Right atrium auricular region (tissue), 2 donors: ENCODE data around the gene RAB40AL. TPM values are rescaled to one million over a fixed set of nuclear protein-coding genes. Genes with fewer than 3 reads are reported as not detected.

Source experiments
- DNase-seq: peaks from one replicate; pipeline ENCODE4 v3.0.0-alpha.2; 2019; ENCODE audit warnings: low spot score
- H3K27ac ChIP-seq, 2 donors: fragments of 200-600 bp; sonication (generic); 1 replicate in 1 of 2; 2 replicates in 1 of 2; pipeline ENCODE4 v1.5.1; 2016 to 2019
- H3K27me3 ChIP-seq, 2 donors: fragments of 200-600 bp; sonication (generic); one replicate each; pipeline versions ENCODE4 v1.5.1 to v1.6.0; 2017 to 2019
- H3K36me3 ChIP-seq: fragments of 200-600 bp; sonication (generic); one replicate; pipeline ENCODE4 v1.5.1; 2016
- H3K4me1 ChIP-seq, 2 donors: fragments of 200-600 bp; sonication (generic); one replicate each; pipeline versions ENCODE4 v1.5.1 to v1.6.0; 2017 to 2019
- H3K4me3 ChIP-seq, 2 donors: fragments of 200-600 bp; sonication (generic); 1 replicate in 1 of 2; 2 replicates in 1 of 2; pipeline ENCODE4 v1.5.1; 2017 to 2019; ENCODE audit warnings: mild to moderate bottlenecking in 1 of 2, moderate library complexity in 1 of 2
- H3K9me3 ChIP-seq, 2 donors: fragments of 200-600 bp; sonication (generic); one replicate each; pipeline ENCODE4 v1.5.1; 2019
- total RNA-seq, 2 donors: library from RNA; depleted of rRNA; stranded (reverse); fragments of >200 nt; gene quantifications; one replicate each; pipeline ENCODE4 v1.1.0, GENCODE V29; 2016
- TF ChIP-seq, protein P1 (sequence below), 2 donors: fragments of 200-600 bp; sonication (generic); IDR thresholded peaks; one replicate each; pipeline ENCODE4 v1.5.1; 2019; ENCODE audit warnings: antibody characterized with exemption in 2 of 2

The RAB40AL gene
- total RNA-seq, 2 donors from 2014 or later: 1.6 TPM; not detected in 1

DNA sequence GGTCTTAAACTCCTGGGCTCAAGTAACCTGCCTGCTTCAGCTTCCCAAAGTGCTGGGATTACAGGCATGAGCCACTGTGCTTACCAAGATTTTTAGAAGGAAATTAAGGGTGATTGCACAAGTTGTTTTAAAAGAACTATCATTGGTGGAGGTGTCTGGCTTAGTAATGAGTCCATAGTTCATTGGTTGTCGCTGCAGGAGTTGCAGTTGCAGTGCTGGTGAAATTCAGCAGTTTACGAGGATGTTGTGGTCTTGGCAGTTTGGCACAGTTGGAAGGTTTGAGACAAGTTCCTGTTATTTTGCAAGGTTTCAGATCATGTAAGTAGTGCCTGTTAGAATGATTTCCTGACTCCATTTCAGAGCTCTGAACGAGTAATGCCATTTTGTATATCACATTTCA, 48.1 kb downstream of the RAB40AL start:
- H3K27ac ChIP-seq: no peak overlapping the region
- TF ChIP-seq, protein P1, sequence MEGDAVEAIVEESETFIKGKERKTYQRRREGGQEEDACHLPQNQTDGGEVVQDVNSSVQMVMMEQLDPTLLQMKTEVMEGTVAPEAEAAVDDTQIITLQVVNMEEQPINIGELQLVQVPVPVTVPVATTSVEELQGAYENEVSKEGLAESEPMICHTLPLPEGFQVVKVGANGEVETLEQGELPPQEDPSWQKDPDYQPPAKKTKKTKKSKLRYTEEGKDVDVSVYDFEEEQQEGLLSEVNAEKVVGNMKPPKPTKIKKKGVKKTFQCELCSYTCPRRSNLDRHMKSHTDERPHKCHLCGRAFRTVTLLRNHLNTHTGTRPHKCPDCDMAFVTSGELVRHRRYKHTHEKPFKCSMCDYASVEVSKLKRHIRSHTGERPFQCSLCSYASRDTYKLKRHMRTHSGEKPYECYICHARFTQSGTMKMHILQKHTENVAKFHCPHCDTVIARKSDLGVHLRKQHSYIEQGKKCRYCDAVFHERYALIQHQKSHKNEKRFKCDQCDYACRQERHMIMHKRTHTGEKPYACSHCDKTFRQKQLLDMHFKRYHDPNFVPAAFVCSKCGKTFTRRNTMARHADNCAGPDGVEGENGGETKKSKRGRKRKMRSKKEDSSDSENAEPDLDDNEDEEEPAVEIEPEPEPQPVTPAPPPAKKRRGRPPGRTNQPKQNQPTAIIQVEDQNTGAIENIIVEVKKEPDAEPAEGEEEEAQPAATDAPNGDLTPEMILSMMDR (IDR thresholded peaks at IDR 0.05): no peak
- no peaks in the 10 kb centered on the region for H3K36me3 ChIP-seq
- no peak overlapping the region for H3K4me3 ChIP-seq
- no peak for DNase-seq
- no peaks in the 10 kb centered on the region for H3K27me3 ChIP-seq
- H3K4me1 ChIP-seq: no peaks in the 10 kb centered on the region
- no peaks in the 10 kb centered on the region for H3K9me3 ChIP-seq

Other genes with a start within 250 kb of the RAB40AL start
- gene GPRASP2, start 224.8 kb upstream of the RAB40AL start, total RNA-seq: 10 to 100 TPM; 14.8 to 21.9 TPM
- gene GPRASP3, start 216.5 kb upstream of the RAB40AL start, total RNA-seq: 1 to 10 TPM; 3.4 to 3.7 TPM
- 10 to 100 TPM in 1 of 2 donors, 1 to 10 TPM in 1; 5.9 to 49.2 TPM for gene BEX1, start 126.9 kb downstream of the RAB40AL start, total RNA-seq
- under 1 TPM; 0.22 to 0.39 TPM for gene NXF3, start 155.9 kb downstream of the RAB40AL start, total RNA-seq